HFF-Myc (cell line): ENCODE results near the gene SH3RF3.

Source experiments
- DNase-seq: peaks from one replicate; pipeline ENCODE4 v3.0.0-alpha.2; 2011; ENCODE audit warnings: low read depth; ENCODE audit errors: extremely low read depth
- H3K4me3 ChIP-seq: replicated peaks from 2 replicates; pipeline ENCODE4 v1.5.1; 2011; ENCODE audit warnings: low read depth, mild to moderate bottlenecking, control low read depth, low read length
- CTCF ChIP-seq: IDR thresholded peaks from 2 replicates; pipeline ENCODE4 v1.5.1; 2012; ENCODE audit warnings: mild to moderate bottlenecking, low read depth, low read length, control low read depth; ENCODE audit errors: missing control alignments

Gene SH3RF3

GRCh38 chr2:109434351-109434750, 305.3 kb downstream of the SH3RF3 start:
- DNase-seq = no peak
- H3K4me3 ChIP-seq = no peak overlapping the region
- TF ChIP-seq CTCF = no peak

- H3K4me3 ChIP-seq = no peak overlapping the region
- TF ChIP-seq CTCF = no peak
- no peak for DNase-seq
Observed at GRCh38 chr2:109435066-109435690, 306.2 kb downstream of the SH3RF3 start.

GRCh38 chr2:109435901-109436598, 307.0 kb downstream of the SH3RF3 start:
- no peak for TF ChIP-seq CTCF
- DNase-seq = no peak
- no peak overlapping the region for H3K4me3 ChIP-seq

GRCh38 chr2:109436610-109437225, 307.7 kb downstream of the SH3RF3 start:
- TF ChIP-seq CTCF = no peak
- DNase-seq = no peak

GRCh38 chr2:109437325-109438090, 308.5 kb downstream of the SH3RF3 start:
- no peak for TF ChIP-seq CTCF
- no peak overlapping the region for H3K4me3 ChIP-seq
- no peak for DNase-seq

More at GRCh38 chr2:109436610-109437225, 307.7 kb downstream of the SH3RF3 start:
- H3K4me3 ChIP-seq = no peak overlapping the region

GRCh38 chr2:109438146-109438545, 309.1 kb downstream of the SH3RF3 start:
- TF ChIP-seq CTCF = no peak
- no peak overlapping the region for H3K4me3 ChIP-seq
- no peak for DNase-seq
